Cardiac muscle cell (in vitro differentiated cells and primary cell): ENCODE results near the gene FTO. TPM values are rescaled to one million over a fixed set of nuclear protein-coding genes. Genes with fewer than 3 reads are reported as not detected.

Experiments used
- DNase-seq, 2 donors: peaks; one replicate each; pipeline versions ENCODE4 v3.0.0 to v3.0.0-alpha.2; 2010 to 2017; ENCODE audit warnings: low read depth in 1 of 2, low spot score in 1 of 2
- H3K27ac ChIP-seq: fragments of 200-600 bp; sonication (generic); 2 replicates; pipeline ENCODE4 v1.5.1; 2016
- H3K27me3 ChIP-seq: fragments of 200-600 bp; sonication (generic); 2 replicates; pipeline ENCODE4 v1.6.0; 2016; ENCODE audit warnings: control low read depth
- H3K36me3 ChIP-seq: fragments of 200-600 bp; sonication (generic); 2 replicates; pipeline ENCODE4 v1.5.1; 2016; ENCODE audit warnings: control low read depth
- H3K4me1 ChIP-seq: fragments of 200-600 bp; sonication (generic); 2 replicates; pipeline ENCODE4 v1.8.1; 2017; ENCODE audit warnings: low read depth, mild to moderate bottlenecking, mixed run types
- H3K4me3 ChIP-seq: fragments of 200-600 bp; sonication (generic); 2 replicates; pipeline ENCODE4 v1.5.1; 2016; ENCODE audit warnings: mild to moderate bottlenecking
- H3K9me3 ChIP-seq: fragments of 200-600 bp; sonication (generic); 2 replicates; pipeline ENCODE4 v1.5.1; 2017; ENCODE audit warnings: low read depth, mild to moderate bottlenecking, control low read depth
- polyA plus RNA-seq: library from polyadenylated mRNA; unstranded; fragments of >200 nt; fragmentation: Nextera tagmentation; extraction: Ambion mirVana; gene quantifications from 2 replicates; pipeline ENCODE4 v1.2.1, GENCODE V29; 2016
- total RNA-seq: library from RNA; depleted of rRNA; stranded (reverse); fragments of >200 nt; gene quantifications from 2 replicates; pipeline ENCODE4 v1.2.3, GENCODE V29; 2016
- TF ChIP-seq, protein P1 (sequence below): IDR thresholded peaks from 2 replicates; pipeline ENCODE4 v1.5.1; 2012; ENCODE audit warnings: low read depth, mild to moderate bottlenecking, low read length

FTO gene
- total and polyA plus RNA-seq, 2 experiments from 2014 or later: 77.7 to 93.8 TPM

DNA sequence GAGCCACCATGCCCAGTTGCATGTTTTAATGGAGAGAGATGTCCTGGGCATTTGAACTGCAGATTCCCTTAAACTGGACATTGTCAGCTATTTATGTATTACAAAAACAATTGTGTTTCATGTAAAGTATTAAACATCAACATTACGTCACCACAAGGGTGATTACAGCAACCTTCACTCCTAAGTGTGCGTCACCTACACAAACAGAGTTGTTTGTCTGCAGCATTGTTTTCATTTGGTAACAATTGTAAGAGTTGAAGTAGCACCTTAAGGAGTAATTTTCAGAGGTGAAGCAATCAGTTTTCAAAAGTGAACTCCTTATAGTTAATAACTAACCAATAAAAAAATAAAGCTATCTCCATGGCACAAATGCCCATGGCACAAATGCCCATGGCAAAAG is 311.2 kb downstream of the FTO start:
- no peaks in the 10 kb centered on the region for H3K36me3 ChIP-seq
- H3K4me1 ChIP-seq: no peaks in the 10 kb centered on the region
- TF ChIP-seq, protein P1, sequence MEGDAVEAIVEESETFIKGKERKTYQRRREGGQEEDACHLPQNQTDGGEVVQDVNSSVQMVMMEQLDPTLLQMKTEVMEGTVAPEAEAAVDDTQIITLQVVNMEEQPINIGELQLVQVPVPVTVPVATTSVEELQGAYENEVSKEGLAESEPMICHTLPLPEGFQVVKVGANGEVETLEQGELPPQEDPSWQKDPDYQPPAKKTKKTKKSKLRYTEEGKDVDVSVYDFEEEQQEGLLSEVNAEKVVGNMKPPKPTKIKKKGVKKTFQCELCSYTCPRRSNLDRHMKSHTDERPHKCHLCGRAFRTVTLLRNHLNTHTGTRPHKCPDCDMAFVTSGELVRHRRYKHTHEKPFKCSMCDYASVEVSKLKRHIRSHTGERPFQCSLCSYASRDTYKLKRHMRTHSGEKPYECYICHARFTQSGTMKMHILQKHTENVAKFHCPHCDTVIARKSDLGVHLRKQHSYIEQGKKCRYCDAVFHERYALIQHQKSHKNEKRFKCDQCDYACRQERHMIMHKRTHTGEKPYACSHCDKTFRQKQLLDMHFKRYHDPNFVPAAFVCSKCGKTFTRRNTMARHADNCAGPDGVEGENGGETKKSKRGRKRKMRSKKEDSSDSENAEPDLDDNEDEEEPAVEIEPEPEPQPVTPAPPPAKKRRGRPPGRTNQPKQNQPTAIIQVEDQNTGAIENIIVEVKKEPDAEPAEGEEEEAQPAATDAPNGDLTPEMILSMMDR: no peak
- no peak overlapping the region for H3K4me3 ChIP-seq
- H3K27ac ChIP-seq: no peak overlapping the region
- no peaks in the 10 kb centered on the region for H3K9me3 ChIP-seq
- H3K27me3 ChIP-seq: no peaks in the 10 kb centered on the region
- no peak for DNase-seq

DNA sequence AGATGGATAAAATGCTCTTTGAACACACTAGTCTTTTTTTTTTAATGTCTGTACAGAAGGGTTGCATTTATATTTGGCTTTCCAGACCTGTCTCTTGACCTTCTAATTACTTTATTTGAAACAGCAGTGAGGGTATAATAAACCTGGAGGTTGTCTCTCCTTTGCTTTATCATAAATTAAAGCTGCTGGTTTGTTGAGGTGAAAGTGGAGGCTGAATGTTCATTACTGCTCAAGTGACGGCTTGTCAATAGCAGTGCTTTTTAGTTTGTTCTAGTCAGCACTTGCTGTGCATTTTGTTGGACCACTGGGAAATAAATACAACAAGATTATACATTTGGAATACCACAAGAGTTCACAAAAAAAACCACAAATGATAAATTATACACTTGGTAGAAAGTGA is 318.4 kb downstream of the FTO start:
- Histone ChIP-seq H3K27ac (no peak overlapping the region), H3K36me3 (no peaks in the 10 kb centered on the region), H3K4me3 (no peak overlapping the region), H3K4me1 (no peaks in the 10 kb centered on the region), H3K9me3 (no peaks in the 10 kb centered on the region), H3K27me3 (no peaks in the 10 kb centered on the region)
- TF ChIP-seq, protein P1: no peak
- no peak for DNase-seq

GRCh38 chr16:54026456-54026855 is 322.5 kb downstream of the FTO start:
- Histone ChIP-seq H3K27me3 (no peaks in the 10 kb centered on the region), H3K9me3 (no peaks in the 10 kb centered on the region), H3K4me3 (no peak overlapping the region), H3K27ac (no peak overlapping the region), H3K36me3 (no peaks in the 10 kb centered on the region), H3K4me1 (no peaks in the 10 kb centered on the region)
- DNase-seq: peak in 1 of 2 donors; percentile 32
- TF ChIP-seq, protein P1: no peak

DNA sequence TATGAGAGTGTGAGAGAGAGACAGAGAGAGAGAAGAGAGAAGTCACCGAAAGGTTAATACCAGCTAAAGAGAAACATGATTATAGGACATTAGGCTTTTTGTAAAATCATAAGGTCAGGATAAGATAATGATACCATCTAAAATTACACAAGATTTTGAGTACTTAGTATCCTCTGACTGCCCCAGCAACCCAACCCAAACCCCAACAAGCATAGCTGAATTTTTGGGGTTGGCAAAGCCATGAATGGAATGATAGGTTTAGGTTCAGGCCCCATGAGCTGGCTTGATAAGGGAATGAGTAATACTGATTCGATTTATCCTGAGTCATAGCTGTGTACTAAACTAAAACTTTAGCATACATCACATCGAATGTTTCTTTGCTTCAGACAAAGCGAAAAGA is 323.1 kb downstream of the FTO start:
- Histone ChIP-seq H3K36me3 (no peaks in the 10 kb centered on the region), H3K9me3 (no peaks in the 10 kb centered on the region), H3K4me1 (no peaks in the 10 kb centered on the region), H3K27me3 (no peaks in the 10 kb centered on the region), H3K4me3 (no peak overlapping the region), H3K27ac (no peak overlapping the region)
- peak in 1 of 2 donors; percentile 76 for DNase-seq
- TF ChIP-seq, protein P1: no peak

- peak in 1 of 2 donors; percentile 64 for DNase-seq
- H3K27ac ChIP-seq: no peak overlapping the region
- H3K27me3 ChIP-seq: no peaks in the 10 kb centered on the region
- H3K4me3 ChIP-seq: no peak overlapping the region
- TF ChIP-seq, protein P1: no peak
- no peaks in the 10 kb centered on the region for H3K9me3 ChIP-seq
- no peaks in the 10 kb centered on the region for H3K36me3 ChIP-seq
- H3K4me1 ChIP-seq: no peaks in the 10 kb centered on the region
Observed at GRCh38 chr16:54027558-54027957, 323.6 kb downstream of the FTO start.

DNA sequence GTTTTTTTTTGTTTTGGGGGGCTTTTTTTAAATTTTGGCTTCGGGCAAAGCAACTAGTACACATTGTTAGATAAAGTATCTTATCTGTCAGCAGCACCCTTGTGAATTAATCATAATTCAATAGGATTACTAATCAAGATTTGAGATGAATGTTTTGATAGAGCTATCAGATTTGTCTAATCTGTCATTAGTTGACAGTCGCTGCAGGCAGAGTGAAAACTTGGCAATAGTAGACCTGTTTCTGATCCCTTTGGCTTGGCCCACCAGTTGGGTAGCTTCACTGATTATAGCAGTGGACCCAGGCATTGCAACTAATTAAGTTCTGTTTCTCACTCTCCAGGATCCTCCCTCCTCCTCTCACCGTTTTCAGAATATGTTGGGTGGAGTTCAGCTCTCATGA is 324.0 kb downstream of the FTO start:
- TF ChIP-seq, protein P1: no peak
- no peak overlapping the region for H3K27ac ChIP-seq
- H3K9me3 ChIP-seq: no peaks in the 10 kb centered on the region
- DNase-seq: no peak
- no peak overlapping the region for H3K4me3 ChIP-seq
- no peaks in the 10 kb centered on the region for H3K4me1 ChIP-seq
- no peaks in the 10 kb centered on the region for H3K36me3 ChIP-seq
- no peaks in the 10 kb centered on the region for H3K27me3 ChIP-seq
